Activated T-cell treated with anti-CD3 and anti-CD28 coated beads for 1 hour (primary cell): ENCODE measurements around the gene ARL2BP.
"Not testable (repeated sequence)": the region's sequence is repeated elsewhere in the genome, so short reads cannot be mapped to it uniquely, and the experiment has no call there.

Experiments used
- DNase-seq: peaks from one replicate; pipeline ENCODE4 v3.0.0-alpha.2; 2020; ENCODE audit warnings: low read depth

Gene ARL2BP

DNA sequence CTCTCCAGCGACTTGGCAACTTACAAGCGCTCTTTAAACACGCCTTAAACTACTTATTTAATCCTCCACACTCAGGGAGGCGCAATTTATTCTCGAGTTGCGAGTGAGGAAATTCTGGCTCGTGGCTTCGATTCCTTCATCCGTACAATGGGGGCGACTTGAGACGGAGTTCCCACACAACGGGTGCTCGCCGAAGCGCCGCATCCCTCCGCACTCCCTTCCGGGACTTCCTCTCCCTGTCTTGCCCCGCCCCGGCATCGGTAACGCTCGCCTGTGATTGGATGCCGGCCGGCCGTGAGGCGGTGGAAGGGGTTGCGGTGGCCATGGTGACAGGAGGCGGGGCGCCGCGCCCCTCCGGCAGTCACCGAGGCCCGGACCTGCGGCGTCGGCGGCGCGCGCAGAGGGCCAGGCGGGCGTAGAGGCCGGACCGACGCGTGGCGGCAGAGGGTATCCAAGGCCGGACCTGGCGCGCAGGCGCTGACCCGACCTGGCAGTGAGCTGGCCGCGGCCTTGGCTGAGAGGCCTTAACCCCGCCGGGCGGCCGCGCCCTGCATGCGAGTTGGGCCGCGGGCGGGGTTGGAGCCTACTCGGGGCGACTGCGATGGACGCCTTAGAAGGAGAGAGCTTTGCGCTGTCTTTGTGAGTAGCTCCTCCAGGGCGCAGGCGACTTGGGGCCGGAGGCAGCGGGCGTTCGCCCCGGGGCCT is at the start of gene ARL2BP:
Gene ARL2BP, plus strand, starts transcription at position 493 of the 705 bp plus-strand sequence. Its CDS starts 109 bp downstream, at position 602.
- DNase-seq, result peak; percentile 95

DNA sequence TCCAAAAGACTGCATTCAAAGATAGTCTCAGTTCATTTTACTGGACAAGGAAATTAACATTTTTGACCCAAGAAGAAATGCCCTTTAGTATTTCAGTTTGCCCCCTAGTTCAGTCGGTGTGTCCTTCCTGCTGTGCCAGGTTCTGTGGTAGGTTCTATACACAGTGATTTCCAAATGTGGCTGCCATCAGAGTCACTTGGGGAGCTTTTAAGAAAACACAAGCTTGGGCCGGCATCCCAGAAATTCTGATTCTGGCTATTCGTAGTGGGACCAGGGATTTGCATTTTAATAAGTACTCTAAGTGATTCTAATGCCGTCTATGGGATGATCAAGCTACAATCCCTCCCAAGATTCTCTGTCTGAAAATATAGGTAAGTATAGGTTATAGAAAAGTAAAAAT is 48.8 kb upstream of the ARL2BP start:
- no peak for DNase-seq

DNA sequence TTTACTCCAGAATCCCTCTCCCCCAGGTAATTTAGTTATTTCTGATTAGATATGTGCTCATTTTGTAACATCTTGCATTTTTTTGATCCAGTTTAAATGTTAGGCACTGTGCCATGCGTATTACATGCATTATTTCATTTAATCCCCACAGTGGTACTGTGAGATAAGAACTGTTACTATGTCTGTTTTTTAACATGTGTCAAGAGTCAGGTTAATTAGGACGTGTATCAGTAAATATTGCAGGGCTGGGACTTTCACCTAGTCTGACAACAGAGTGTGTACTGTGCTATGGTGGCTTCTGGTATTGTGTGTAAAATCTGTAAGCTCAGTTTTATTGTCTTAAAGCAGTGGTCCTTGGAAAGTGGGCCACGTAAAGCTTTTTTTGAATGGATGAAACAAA is 48.3 kb upstream of the ARL2BP start:
- no peak for DNase-seq

DNA sequence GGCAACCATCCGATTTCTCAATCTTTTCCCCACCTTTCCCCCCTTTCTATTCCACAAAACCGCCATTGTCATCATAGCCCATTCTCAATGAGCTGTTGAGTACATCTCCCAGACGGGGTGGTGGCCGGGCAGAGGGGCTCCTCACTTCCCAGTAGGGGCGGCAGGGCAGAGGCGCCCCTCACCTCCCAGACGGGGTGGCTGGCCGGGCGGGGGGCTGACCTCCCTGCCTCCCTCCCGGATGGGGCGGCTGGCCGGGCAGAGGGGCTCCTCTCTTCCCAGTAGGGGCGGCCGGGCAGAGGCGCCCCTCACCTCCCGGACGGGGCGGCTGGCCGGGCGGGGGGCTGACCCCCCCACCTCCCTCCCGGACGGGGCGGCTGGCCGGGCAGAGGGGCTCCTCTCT is 44.7 kb upstream of the ARL2BP start:
- not testable (repeated sequence) for DNase-seq

DNA sequence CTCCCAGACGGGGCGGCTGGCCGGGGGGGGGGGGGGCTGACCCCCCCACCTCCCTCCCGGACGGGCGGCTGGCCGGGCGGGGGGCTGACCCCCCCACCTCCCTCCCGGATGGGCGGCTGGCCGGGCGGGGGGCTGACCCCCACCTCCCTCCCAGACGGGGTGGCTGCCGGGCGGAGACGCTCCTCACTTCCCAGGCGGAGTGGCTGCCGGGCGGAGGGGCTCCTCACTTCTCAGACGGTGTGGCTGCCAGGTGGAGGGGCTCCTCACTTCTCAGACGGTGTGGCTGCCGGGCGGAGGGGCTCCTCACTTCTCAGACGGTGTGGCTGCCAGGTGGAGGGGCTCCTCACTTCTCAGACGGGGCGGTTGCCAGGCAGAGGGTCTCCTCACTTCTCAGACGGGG is 44.1 kb upstream of the ARL2BP start:
- not testable (repeated sequence) for DNase-seq

DNA sequence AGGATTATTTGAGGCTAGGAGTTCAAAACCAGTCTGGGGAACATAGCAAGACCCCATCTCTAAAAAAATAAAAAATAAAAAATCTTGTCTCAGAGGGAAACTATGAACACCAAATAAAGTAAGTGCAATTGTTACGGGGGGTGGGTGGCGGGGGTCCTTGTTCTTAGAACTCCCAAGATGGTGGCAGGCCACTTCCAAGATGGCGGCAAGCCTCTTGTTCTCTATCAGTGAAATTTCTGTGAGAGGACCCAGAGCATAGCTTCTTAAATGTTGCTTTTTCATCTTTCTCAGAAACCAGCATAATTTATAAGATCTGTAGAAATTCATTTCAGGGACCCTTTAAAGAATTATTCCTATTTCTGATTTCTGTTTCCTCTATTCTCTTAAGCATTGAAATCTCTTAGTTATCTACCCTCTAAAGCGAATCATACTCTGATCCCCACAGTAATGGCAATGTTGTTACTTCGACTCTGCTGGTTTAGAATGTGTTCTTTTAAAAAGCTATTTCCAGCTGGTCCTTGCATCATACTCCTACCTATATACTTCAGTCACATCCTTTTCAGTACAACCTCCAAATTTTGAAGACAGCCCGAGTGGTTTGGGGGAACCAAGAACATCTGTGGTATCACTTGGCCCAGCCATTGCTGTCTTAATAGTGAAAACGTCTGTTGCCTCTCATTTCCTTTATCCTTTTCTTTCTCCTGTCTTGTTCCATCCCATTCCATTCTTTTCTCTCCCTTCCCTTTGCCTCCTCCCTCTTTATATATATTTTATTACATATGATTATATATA is 42.8 kb upstream of the ARL2BP start:
- DNase-seq, result no peak

DNA sequence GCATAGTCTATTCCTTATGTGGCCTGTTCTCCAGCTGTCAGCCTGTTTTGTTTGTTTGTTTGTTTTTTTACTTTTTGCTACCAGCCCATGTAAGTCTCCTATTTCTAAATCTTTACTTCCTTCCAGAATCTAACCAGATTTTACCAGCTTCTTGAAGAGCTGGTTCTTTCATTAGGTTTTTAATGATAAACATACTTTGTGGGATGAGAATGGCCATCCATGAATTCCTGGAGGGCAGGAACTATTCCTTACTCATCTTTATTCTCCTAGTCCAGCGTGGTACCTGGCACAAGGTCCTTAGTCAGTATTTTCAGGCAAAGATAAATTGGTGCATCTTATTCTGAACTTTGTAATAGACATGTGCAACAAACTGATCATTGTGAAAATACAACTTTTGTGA is 41.6 kb upstream of the ARL2BP start:
- DNase-seq, result no peak

DNA sequence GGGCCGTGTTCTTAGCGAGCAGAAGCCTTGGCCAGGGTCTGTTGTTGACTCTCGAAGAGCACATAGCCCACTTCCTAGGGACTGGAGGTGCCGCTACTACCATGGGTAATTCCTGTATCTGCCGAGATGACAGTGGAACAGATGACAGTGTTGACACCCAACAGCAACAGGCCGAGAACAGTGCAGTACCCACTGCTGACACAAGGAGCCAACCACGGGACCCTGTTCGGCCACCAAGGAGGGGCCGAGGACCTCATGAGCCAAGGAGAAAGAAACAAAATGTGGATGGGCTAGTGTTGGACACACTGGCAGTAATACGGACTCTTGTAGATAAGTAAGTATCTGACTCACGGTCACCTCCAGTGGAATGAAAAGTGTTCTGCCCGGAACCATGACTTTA is 40.4 kb upstream of the ARL2BP start:
- no peak for DNase-seq

DNA sequence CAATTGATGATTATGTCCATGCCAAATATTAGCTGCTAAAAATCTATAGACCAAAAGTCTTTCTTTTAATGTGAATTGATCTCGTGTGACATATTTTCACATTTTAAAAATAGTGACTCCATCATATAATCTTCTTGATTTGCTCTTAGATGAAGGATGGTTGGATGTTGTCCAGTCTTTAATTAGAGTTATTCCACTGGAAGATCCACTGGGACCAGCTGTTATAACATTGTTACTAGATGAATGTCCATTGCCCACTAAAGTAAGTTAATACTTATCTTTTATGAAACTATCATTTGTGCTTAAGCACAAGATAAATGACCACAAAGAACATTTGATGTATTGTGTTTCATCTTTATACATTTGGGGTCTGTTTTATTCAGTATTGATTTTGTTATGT is 36.1 kb upstream of the ARL2BP start:
- no peak for DNase-seq

DNA sequence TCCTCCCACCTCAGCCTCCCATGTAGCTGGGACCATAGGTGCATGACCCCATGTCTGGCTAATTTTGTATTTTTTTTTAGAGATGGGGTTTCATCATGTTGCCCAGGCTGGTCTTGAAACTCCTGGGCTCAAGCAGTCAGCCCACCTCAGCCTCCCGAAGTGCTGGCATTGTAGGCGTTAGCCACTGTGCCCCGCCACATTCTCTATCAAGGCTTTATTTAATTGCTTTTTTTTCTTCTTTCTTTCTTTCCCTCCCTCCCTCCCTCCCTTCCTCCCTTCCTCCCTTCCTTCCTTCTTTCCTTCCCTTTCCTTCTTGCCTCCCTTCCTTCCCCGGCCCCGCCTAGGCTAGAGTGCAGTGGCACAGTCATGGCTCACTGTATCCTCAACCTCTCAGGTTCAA is 35.3 kb upstream of the ARL2BP start:
- no peak for DNase-seq

DNA sequence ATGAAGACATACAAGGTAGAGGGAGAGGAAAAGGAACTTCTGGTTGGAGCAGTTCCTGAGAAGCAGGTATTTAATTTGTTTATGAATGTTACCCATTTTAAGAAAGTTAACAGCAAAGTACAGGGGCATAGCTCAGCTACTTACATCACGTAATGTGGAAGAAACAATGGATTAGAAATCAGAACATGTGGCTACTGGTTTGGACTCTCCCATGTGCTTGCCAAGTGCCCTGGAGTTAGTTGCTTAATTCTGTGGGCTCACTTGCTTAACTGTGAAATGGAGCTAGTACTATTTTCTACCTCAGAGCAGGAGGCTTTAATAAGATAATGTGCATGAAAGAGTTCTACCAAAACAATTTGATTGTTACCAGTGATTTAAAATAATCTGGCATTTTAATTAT is 31.6 kb upstream of the ARL2BP start:
- no peak for DNase-seq

DNA sequence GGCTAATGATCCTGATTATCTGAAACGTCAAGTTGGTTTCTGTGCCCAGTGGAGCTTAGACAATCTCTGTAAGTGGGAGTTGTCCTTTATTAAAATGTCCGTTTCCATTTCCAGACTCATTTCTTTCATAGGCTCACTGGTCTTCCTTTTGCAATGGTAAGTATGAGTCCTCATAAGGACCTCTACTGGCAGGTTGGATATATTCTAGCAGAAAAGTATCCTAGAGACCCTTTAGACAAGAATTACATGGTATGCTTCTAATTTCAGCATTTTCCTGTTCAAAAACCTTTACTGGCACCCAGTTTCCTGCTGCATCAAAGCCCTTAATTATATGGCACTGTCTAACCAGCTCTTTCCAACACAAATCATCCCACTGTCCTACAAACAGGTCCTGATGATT is 28.1 kb upstream of the ARL2BP start:
- no peak for DNase-seq

DNA sequence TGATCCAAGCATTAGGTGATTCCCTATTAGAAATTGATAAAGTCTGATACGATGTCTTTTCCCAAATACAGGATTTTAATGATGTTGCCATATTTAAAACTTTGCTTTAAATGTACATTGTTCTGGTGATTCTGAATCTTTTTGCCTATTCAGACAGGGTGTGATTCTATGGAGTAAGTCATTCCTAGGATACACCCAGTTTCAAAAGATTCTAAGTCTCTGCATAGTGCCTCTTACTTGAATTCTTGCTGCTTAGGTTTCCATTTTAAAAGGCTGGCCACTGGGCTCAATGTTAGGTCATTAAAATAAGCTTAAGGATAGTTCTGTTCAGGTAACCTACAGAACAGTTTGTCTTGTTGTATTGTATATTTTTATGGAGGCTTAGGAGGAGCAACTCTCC is 22.0 kb upstream of the ARL2BP start:
- DNase-seq, result no peak

DNA sequence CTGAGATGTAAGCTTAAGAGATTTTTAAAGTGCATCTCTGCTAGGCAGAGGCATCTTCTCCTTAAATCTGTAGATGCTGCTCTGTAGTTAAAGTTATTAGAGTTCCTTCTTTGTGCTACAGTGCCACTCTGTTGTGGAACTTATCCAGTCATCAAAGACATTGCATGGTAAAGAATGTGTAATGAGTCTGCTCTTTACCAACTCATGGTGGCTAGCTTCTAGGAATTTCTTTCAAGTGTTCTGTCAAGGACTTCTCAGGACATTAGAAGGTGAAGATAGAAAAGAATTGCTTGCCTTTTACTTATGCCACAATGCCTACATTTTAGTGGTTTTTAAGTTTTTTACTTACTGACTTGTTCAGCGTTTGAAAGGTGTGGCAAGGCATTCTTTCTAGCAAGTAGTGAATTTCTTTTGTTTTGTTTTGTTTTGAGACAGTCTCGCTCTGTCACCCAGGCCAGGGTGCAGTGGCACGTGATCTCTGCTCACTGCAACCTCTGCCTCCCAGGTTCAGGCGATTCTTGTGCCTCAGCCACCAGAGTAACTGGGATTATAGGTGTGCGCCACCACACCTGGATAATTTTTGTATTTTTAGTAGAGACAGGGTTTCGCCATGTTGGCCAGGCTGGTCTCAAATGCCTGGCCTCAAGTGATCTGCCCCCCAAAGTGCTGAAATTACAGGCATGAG is 20.3 kb upstream of the ARL2BP start:
- DNase-seq, result no peak

DNA sequence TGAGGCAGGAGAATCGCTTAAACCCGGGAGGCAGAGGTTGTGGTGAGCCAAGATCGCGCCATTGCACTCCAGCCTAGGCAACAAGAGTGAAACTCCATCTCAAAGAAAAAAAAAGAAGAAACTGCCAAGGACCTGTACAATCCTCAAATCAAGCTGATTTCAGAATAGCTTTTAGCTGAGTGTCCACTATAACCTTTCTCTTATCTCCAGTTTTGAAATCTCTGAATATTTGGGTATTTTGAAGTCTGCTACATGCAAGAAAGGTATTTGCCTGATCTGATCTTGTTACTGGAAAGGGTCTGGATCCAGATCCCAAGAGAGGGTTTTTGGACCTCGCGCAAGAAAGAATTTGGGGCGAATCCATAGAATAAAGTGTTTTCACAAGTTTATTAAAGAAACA is 19.1 kb upstream of the ARL2BP start:
- no peak for DNase-seq

DNA sequence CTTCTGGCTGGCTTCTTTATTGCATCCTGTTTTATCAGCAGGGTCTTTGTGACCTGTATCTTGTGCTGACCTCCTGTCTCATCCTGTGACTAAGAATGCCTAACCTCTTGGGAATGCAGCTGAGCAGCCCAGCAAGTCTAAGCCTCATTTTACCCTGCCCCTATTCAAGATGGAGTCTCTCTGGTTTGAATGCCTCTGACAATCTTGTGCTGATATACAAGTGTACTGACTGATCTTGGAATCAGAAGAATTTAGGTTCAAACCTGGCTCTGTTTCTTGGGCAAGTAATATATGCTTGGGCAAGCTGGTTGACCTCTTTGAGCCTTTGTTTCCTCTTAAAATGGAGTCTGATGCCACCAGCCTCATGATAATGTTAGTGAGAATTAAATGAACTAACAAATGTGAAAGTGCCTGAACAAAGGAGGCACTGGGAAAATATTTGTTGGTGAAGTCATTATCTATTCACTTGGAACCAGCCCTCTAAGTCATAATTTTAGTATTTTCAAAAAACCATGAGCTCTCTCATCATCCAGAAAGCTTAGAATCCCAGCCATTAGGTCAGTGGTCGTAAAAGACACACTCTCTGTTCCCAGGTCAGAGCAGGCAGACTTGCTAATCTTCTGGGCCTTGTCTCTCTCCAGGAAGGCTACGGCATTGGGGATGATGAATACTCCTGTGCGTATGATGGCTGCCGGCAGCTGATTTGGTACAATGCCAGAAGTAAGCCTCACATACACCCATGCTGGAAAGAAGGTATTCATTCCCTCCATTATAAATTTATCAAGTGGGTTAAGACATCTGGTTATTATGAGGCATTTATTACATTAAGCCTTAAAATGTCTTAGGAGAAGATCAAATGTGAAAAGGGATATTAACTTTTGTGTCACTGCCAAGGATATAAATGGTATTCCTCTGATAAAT is 18.1 kb upstream of the ARL2BP start:
- no peak for DNase-seq

DNA sequence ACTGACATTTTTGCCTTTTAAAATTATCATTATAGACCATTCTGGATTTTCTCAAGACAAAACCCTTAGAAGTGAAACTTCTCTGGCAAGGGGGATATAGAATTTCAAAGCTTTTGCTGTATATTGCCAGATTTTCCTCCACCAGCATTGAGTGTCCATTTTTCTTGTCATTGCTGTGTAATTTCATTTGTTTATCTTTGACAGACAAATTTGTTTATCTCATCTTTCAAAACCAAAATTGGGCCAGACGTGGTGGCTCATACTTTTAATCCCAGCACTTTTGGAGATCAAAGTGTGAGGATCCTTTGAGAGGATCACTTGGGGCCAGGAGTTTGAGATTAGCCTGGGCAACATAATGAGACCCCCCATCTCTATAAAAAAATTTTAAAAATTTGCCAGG is 16.0 kb upstream of the ARL2BP start:
- no peak for DNase-seq

DNA sequence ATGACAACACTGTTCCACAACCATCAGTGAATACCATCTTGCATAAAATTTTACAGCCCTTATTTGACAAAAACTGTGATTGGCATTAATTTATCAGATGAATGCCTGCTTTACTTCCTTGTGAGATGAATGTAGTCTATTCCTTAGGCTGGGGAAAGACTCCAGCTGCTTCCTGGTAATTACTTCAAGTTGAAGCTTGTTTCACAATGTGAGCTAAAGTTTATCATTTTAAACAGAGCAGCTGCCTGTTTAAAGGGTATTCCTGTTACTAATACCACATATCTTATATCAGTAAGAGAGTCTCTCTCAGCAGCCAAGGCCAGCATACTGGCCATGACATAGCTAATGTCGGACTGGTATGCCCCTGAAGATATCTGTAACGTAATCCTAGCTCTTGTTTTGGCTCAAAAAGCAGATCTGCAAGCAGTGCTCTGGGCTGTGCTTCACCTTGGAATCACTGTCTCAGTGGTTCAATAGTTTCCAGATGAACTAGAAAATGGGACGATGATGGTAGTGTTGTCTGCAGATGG is 13.2 kb upstream of the ARL2BP start:
- no peak for DNase-seq

DNA sequence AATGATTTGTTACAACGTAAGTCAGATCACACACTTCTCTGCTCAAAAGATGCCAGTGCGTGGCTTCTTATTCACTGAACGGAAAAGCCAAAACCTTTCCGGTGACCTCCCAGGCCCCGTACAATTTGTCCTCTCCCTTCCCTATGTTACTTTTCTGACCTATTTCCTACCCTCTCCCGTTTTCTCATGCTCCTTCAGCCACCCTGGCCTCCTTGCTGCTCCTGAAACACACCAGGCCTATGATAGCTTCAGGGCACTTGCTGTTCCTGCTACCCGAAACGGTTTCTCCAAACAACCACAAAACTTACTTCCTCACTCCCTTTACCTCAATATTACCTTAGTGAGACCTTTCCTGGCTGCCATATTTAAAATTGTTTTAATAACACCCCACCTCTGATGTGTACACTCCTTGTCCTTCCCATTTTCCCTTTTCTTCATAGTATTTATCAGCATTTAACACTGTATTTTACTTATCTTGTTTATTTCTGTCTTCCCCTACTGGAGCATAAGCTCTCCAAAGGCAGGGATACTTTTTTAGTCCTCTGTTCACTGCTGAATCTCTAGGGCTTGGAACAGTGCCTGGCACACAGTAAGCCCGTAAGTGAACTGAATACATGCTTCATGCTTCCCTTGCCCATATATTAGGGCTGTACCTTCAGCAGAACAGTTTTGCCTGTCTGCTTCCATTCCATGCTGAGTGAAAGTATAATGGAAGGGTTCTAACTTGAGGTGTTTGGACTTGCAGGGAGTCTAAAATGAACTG is 10.9 kb upstream of the ARL2BP start:
- no peak for DNase-seq

DNA sequence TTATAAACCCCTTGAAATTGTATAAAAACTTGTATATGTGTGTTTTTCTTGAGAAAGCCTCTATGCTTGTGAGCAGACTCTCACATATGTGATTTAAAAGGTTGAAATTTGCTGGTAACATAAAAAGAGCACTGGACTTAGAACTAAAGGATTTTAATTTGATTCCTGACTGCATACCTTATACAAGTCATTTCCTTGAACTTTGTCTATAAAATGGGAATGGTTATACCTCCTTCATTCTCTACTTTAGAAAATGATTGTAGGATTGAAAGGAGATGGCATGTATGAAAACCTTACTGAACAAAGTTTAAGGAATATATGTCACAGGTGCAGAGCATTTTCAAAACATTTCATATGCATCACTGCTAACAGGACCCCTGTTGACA is 10.4 kb upstream of the ARL2BP start:
- no peak for DNase-seq
